ENCODE data around the gene TNFSF12.

TNFSF12 gene, protein sequence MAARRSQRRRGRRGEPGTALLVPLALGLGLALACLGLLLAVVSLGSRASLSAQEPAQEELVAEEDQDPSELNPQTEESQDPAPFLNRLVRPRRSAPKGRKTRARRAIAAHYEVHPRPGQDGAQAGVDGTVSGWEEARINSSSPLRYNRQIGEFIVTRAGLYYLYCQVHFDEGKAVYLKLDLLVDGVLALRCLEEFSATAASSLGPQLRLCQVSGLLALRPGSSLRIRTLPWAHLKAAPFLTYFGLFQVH

DNA sequence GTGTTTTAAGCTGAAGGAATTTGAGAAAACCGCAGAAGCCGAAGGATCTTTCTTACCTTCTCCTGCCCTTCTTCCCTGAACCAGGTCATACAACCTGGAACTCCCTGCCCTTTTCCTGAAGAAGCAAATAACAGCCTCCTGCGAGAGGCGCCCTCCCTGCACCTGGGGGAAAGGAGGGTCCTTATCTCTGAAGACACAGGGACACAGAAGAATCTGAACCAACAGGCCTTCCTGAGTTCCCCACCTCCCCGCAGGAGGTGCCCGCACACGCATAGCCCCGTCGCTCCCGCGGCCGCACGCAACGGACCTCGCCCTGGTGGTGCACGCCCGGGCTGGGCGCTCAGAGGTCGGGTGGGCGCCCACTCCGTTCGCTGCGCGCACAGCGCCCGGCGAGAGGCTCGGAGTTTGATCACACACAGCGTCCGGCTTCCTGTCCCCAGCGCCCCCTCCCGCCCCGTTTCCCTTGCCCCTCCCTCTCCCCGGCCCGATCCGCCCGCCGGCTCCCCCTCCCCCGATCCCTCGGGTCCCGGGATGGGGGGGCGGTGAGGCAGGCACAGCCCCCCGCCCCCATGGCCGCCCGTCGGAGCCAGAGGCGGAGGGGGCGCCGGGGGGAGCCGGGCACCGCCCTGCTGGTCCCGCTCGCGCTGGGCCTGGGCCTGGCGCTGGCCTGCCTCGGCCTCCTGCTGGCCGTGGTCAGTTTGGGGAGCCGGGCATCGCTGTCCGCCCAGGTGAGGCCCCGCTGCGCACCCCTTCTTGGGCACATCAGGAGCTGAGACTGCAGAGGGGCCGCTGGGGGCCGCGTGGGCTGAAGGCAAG is at the start of gene TNFSF12:
TSS of gene TNFSF12 (plus strand) at position 474 of the 816 bp plus-strand sequence. CDS start at position 570, 96 bp downstream.
- DNase-seq (ENCODE audit: low read depth) = no peak

DNA sequence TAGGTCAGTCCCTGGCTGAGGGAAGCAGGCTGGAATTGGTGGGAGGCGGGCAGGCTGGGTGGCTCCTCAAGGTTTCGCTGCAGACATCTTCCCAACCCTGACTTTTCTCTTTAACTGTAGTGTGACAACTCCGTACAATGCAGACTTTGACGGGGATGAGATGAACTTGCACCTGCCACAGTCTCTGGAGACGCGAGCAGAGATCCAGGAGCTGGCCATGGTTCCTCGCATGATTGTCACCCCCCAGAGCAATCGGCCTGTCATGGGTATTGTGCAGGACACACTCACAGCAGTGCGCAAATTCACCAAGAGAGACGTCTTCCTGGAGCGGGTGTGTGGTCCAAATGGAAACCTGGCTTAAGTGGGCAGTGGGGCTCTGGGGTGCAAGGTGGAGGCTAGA is 49.7 kb upstream of the TNFSF12 start:
- no peak for DNase-seq (ENCODE audit: low read depth)

DNA sequence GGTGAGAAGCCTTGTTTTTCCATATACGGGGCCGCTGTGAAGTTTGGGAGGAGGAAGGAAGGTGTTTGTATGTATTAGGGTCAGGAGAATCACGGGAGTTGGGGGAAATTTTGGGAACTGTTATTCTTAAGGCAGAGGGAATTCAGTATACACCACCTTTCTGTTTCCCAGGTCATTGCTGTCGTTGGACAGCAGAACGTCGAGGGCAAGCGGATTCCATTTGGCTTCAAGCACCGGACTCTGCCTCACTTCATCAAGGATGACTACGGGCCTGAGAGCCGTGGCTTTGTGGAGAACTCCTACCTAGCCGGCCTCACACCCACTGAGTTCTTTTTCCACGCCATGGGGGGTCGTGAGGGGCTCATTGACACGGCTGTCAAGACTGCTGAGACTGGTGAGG is 47.1 kb upstream of the TNFSF12 start:
- no peak for DNase-seq (ENCODE audit: low read depth)

DNA sequence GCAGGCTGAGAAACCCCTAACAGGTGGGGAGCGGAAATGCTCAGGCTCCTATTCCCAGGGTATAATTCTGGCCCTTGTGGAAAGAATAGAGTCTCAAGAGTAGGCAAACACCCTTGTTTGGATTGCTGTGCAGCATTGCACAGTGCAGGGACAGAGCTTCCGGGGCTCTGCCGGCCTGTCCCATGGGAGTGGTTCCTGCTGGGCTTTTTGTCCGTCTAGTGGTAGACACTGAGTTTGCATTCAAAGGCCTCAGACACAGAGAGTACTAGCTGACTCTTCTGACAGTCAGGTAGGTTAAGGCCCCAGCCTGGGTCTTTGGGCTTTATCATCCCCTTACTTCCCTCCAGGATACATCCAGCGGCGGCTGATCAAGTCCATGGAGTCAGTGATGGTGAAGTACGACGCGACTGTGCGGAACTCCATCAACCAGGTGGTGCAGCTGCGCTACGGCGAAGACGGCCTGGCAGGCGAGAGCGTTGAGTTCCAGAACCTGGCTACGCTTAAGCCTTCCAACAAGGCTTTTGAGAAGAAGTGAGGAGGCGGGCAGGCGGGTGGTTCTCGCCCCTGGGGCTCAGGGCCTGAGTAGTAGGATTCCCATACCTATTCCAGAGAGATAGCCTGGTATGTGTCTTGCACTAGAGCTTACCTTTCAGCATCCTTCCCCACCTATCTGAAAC is 46.5 kb upstream of the TNFSF12 start:
- no peak for DNase-seq (ENCODE audit: low read depth)

DNA sequence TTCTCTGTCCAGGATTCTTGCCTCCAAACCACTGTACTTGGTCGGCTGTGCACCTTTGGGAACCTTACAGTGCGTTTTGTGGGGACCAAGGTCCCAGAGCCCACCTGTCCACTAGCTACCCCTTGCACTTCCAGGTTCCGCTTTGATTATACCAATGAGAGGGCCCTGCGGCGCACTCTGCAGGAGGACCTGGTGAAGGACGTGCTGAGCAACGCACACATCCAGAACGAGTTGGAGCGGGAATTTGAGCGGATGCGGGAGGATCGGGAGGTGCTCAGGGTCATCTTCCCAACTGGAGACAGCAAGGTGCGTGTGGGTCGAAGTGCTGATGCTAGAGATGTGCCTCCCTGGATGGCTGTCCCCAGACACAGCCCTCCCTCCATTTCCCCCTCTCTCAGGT is 45.9 kb upstream of the TNFSF12 start:
- no peak for DNase-seq (ENCODE audit: low read depth)

DNA sequence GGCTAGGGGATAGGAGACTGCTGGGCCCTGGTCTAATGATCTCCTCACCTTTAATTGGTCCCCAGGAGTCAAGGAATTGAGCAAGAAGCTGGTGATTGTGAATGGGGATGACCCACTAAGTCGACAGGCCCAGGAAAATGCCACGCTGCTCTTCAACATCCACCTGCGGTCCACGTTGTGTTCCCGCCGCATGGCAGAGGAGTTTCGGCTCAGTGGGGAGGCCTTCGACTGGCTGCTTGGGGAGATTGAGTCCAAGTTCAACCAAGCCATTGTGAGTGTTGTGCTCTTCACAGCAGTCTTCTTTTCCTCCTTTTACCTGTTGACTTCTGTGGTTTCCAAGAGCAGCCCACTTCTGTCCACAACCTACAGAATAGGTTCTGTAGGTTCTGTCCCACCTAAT is 45.3 kb upstream of the TNFSF12 start:
- DNase-seq (ENCODE audit: low read depth) = no peak

DNA sequence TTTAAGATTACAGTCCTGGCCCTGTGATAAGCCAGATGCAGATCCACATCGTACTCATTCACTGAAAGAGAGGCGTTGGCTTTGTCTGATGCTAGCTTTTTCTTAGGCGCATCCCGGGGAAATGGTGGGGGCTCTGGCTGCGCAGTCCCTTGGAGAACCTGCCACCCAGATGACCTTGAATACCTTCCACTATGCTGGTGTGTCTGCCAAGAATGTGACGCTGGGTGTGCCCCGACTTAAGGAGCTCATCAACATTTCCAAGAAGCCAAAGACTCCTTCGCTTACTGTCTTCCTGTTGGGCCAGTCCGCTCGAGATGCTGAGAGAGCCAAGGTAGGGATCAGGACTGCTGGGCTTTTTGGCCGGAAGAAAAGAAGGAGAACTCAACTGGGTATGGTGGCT is 40.7 kb upstream of the TNFSF12 start:
- no peak for DNase-seq (ENCODE audit: low read depth)

DNA sequence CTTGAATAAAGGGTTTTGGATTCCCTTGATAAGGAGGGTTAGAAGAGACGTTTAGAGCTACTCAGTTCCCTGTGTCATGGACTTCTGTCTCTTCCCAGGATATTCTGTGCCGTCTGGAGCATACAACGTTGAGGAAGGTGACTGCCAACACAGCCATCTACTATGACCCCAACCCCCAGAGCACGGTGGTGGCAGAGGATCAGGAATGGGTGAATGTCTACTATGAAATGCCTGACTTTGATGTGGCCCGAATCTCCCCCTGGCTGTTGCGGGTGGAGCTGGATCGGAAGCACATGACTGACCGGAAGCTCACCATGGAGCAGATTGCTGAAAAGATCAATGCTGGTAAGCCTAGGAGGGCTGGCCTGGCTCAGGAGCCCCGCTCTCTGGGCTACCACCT is 40.0 kb upstream of the TNFSF12 start:
- no peak for DNase-seq (ENCODE audit: low read depth)

DNA sequence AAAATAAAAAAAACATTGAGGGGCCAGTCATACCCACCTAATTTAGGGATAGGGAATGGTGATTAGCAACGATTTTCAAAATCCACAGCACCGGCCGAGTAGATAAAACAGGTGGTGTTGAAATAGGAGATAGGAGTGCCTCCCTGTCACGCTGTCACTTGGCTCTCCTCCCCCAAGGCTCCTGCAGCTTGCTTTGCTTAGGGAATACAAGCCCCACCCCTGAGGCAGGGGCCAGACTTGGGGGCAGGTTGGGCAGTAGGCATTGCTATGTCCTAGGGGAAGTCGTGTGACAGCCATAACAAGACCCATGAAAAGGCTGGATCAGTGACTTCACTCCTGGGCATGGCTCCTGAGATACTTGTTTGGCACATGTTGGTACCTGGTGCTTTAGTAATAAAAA is 38.9 kb upstream of the TNFSF12 start:
- no peak for DNase-seq (ENCODE audit: low read depth)

DNA sequence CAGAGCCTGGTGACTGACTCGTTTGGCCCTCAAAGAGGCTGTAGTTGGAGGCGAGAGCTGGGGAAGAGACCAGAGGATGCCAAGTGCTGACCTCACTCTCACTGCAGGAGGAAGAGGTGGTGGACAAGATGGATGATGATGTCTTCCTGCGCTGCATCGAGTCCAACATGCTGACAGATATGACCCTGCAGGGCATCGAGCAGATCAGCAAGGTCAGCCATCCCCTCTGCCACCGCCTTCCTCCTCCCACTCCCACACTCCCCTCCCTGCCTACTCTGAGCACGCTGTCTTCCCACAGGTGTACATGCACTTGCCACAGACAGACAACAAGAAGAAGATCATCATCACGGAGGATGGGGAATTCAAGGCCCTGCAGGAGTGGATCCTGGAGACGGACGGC is 37.8 kb upstream of the TNFSF12 start:
- DNase-seq (ENCODE audit: low read depth) = no peak

DNA sequence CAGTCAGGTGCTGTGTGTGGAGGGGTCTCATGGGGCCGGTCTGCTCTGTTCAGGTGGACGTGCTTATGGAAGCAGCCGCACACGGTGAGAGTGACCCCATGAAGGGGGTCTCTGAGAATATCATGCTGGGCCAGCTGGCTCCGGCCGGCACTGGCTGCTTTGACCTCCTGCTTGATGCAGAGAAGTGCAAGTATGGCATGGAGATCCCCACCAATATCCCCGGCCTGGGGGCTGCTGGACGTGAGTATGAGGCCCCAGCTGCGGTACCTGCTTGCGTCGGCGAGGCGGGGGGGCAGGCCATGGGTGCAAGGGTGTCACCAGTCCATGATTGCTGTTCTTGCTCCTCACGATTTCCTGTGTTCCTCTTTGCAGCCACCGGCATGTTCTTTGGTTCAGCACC is 36.8 kb upstream of the TNFSF12 start:
- DNase-seq (ENCODE audit: low read depth) = no peak

DNA sequence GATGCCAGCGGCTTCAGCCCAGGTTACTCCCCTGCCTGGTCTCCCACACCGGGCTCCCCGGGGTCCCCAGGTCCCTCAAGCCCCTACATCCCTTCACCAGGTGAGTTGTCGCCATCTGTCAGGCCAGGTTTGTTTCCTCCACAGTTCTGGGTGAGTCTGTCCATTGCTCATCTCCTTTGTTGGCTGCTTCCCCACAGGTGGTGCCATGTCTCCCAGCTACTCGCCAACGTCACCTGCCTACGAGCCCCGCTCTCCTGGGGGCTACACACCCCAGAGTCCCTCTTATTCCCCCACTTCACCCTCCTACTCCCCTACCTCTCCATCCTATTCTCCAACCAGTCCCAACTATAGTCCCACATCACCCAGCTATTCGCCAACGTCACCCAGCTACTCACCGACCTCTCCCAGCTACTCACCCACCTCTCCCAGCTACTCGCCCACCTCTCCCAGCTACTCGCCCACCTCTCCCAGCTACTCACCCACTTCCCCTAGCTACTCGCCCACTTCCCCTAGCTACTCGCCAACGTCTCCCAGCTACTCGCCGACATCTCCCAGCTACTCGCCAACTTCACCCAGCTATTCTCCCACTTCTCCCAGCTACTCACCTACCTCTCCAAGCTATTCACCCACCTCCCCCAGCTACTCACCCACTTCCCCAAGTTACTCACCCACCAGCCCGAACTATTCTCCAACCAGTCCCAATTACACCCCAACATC is 35.9 kb upstream of the TNFSF12 start:
- DNase-seq (ENCODE audit: low read depth) = no peak

DNA sequence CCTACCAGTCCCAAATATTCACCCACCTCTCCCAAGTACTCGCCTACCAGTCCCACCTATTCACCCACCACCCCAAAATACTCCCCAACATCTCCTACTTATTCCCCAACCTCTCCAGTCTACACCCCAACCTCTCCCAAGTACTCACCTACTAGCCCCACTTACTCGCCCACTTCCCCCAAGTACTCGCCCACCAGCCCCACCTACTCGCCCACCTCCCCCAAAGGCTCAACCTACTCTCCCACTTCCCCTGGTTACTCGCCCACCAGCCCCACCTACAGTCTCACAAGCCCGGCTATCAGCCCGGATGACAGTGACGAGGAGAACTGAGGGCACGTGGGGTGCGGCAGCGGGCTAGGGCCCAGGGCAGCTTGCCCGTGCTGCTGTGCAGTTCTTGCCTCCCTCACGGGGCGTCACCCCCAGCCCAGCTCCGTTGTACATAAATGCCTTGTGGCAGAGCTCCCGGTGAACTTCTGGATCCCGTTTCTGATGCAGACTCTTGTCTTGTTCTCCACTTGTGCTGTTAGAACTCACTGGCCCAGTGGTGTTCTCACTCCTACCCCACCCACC is 34.9 kb upstream of the TNFSF12 start:
- no peak for DNase-seq (ENCODE audit: low read depth)

DNA sequence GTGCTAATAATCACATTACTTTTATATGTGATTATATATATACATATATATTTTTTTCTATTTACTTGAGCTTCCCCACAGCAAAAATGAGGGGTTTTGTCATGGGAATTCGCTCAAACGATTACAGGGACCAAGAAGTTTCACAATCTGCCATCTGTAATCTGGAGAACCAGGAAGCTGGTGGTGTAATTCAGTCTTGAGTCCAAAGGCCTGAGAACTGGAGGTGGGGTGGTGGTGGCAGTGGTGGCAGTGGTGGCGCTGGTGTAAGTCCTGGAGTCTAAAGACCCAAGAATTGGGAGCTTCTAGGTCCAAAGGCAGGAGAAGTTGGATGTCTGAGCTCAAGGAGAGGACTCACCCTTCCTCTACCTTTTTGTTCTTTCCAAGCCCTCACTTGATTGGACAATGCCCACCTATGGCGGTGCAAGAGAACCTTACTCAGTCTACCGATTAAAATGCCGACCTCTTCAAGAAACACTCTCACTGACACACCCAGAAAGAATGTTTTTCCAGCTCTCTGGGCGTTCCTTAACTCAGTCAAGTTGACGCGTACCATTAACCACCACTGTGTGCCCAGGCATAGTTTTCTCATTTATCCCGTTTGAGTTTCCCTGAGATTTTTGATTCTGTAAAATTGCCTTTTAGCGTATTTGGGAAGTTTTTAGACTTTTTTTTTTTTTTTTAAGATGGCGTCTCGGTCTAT is 32.8 kb upstream of the TNFSF12 start:
- no peak for DNase-seq (ENCODE audit: low read depth)

DNA sequence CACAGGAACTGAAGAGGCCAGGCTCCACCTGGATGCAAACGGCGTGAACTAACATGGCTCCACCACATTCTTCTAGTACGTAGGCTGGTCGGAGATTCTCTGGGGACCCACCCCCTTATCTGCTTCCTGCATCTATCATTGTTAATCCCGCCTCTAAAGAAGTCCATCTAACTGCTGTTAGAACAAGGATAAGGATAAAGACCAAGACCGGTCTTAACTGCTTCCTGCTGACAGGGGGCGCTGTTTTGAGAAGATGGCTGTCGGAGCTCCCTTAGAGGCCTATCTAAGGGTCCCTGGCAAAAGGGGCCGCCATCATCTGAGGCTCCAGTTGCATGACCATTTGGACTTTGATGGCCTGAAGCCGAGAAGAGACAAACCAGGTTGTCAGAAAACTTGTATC is 25.8 kb upstream of the TNFSF12 start:
- no peak for DNase-seq (ENCODE audit: low read depth)

DNA sequence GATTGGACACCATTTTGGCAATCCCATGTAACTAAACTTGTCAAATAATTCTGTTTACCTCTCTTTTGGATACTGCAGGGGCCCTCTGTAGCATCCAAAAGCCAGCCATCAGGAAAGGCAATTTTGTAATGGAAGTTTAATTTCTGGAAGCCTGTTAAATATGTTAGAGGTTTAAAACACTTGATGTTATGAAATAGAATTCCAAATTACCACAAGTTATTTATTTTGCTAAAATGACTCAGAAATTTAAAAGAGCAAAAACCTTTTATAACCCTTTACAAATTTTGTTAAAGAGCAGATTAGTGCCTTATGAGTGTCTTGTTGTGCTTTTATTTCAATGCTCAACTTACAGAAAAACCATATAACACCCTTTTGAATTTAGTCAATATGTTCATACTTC is 20.0 kb upstream of the TNFSF12 start:
- no peak for DNase-seq (ENCODE audit: low read depth)

DNA sequence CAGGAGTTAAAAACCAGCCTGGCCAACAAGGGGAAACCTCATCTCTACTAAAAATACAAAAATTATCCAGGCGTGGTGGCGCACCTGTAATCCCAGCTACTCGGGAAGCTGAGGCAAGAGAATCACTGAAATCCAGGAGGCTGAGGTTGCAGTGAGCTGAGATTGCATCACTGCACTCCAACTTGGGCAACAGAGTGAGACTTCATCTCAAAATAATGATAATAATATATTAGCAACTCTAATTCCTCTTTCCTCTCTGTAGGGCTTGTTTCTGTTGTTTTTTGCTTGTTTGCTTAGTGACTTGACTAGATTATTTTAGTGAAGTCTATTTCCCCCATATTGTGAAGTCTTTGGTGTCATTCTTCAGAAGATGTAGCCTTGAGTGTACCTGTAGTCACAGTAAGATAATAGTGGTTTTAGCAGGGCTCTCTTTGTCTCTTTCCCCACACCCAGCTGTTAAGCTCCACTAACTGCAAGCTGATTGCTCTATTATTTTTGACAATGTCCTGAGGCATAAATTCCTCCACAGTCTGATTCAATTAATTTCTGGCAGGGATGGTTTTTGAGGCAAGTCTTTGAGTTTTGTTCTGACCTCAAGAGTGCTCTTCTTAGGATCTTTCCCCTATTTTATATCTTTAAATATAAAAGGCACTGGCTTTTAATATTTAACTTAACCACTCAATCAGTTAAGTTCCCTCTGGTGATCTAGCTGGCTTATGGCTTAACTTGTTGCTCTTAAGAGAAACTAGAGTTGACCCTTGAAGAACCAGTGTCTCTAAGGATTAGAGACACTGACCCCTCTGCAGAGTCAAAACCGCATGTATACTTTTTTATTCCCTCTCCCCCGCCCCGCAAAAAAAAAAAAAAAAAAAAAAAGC is 18.6 kb upstream of the TNFSF12 start:
- no peak for DNase-seq (ENCODE audit: low read depth)

DNA sequence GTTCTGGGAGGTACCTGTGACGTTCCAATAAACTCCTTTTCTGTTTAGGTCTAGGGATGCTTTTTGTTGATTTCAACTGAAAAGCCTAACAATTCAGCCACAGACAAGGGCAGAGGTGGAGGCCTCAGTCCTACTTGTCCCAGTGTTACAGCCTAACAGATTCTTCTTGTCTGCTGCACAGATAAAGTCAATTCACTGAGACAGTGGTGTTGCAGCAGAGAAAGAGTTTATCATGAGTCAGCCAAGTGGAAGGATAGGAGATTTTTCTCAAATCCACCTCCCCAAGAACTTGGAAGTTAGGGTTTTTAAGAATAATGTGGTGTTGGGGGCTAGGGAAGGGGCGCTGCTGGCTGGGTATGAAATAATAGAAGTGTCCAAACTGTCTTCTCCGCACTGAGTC is 10.8 kb upstream of the TNFSF12 start:
- no peak for DNase-seq (ENCODE audit: low read depth)

DNA sequence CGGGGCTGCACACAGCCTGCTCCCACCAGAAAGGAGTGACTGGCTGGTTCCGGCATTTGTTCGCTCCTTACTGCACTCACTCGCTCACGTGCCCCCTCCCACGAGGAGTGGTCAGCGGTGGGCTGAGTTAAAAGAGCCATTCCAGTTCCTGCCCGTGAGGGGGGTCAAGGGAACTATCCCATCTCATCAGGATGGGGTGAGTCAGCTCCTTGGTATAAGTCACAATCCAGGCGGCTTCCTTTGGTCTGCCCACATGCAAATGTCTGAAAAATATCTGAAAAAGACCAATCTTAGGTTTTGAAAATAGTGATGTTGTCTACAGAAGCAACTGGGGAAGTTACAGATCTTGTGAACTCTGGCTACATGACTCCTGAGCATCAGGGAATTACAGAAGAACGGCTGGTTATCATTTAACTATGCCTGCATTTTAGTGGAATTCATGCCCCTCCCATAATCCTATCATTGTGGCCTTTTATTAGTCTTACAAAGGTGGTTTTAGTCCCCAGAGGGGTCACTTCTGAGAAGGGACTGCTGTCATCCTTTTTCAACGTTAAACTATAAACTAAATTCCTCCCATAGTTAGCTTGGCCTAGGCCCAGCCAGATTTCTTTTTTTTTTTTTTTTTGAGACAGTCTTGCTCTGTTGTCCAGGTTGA is 9.8 kb upstream of the TNFSF12 start:
- DNase-seq (ENCODE audit: low read depth) = no peak

DNA sequence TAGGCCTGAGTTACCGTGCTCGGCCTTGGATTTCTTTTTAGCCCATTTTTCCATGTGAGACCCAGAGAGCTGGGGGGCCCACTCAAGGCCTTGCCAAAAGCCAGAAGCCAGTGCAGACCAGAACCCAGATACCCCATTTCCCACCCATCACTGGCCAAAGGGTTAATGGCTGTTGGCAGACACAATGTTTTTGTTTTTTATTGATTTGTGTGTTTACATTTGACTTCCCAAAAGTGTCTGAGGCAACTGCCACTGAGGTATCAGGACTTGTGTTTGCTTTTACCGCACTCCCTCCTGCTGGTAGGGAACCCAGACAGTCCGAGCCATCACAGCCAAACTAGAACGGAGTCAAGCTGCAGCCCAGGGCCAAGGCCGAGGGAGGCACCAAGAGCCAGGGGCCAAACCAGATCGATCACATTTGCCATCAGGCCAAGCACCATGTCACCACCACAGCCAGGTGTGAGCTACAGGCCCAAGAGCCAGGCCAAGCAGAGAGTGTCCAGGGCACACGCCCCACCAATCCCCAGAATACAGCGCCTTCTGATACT is 7.7 kb upstream of the TNFSF12 start:
- DNase-seq (ENCODE audit: low read depth) = no peak
